ENCODE data around the gene GSE1.

The GSE1 gene

DNA sequence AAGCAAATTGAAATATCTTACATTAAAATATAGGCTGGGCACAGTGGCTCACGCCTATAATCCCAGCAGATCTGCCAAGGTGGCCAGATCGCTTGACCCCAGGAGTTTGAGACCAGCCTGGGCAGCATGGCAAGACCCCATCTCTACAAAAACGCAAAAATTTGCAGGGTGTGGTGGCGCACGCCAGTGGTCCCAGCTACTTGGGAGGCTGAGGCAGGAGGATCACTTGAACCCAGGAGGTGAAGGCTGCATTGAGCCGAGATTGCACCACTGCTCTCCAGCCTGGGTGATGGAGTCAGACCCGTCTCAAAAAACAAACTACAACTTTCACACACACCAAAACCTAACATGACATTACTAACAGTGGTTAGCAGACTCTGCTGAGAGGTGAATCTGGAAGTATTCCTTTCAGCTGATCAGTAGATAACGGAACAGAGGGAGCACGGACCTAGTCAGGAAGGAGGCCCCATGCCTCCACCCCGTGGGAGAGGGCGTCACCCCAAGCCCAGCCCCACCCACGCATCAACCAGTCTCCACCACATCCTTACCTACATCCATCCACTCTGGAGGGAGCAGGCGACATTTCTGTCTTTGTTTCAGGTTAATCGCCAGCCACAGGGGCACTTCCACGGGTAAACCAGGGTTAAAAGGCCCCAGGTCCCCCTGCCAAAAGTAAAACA, 73.9 kb downstream of the GSE1 start:
- WGBS (ENCODE audit: insufficient coverage, insufficient read length) = no CpG with 5 or more reads among the region's 15 CpGs
- H3K4me1 ChIP-seq (ENCODE audit: control insufficient read depth, insufficient read depth, low read length) = peaks cover 3% of the 10 kb centered on the region; the same call in 1 of the 2 replicates
- no peaks in the 10 kb centered on the region for H3K27me3 ChIP-seq (ENCODE audit: control insufficient read depth, insufficient read depth, low read length)
- no peak overlapping the region for H3K4me3 ChIP-seq (ENCODE audit: low read length)
- no peaks in the 10 kb centered on the region for H3K9me3 ChIP-seq (ENCODE audit: control insufficient read depth, insufficient read depth, low read length)
- 0 out of 2 replicates have a peak, but pooled peaks cover 2% of the 10 kb centered on the region for H3K36me3 ChIP-seq (ENCODE audit: control insufficient read depth, insufficient read depth, low read length)
- no peak overlapping the region for H3K27ac ChIP-seq (ENCODE audit: low read length)
- no peak for DNase-seq (ENCODE audit: low read depth, low spot score)

DNA sequence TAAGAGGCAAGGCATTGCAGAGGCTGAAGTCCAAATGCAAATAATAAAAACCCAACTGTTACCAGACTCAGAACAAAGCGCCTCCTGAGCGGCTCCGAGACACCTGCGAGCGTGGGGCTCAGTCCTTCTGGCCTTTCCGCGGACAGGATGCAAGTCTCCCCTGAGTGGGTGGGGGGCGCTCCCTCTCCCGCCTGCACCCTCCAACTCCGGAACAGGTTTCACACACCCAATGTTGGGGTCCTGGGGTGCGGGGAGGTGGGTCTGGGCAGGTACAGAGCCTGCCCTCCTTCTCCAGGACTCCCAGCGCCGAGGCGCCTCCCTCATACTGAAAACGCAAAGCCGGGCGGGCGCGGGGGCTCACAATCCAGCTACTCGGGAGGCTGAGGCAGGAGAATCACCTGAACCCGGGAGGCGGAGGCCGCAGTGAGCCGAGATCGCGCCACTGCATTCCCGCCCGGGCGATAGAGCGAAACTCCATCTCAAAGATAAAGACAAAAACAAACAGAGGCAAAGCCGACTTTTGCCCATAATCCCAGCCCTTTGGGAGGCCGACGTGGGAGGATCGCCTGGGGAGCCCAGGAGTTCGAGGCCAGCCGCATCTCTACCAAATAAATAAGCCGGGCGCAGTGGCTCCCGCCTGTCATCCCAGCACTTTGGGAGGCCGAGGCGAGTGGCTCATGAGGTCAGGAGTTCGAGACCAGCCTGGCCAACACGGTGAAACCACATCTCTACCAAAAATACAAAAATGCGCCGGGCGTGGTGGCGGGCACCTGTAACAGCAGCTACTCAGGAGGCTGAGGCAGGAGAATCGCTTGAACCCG, 74.7 kb downstream of the GSE1 start:
- Histone ChIP-seq H3K27ac (ENCODE audit: low read length) (no peak overlapping the region), H3K36me3 (ENCODE audit: control insufficient read depth, insufficient read depth, low read length) (0 out of 2 replicates have a peak, but pooled peaks cover 2% of the 10 kb centered on the region), H3K4me3 (ENCODE audit: low read length) (peak overlapping the region; percentile 60; the same call in 1 of the 2 replicates), H3K9me3 (ENCODE audit: control insufficient read depth, insufficient read depth, low read length) (no peaks in the 10 kb centered on the region), H3K4me1 (ENCODE audit: control insufficient read depth, insufficient read depth, low read length) (peaks cover 3% of the 10 kb centered on the region; the same call in 1 of the 2 replicates), H3K27me3 (ENCODE audit: control insufficient read depth, insufficient read depth, low read length) (no peaks in the 10 kb centered on the region)
- no peak for DNase-seq (ENCODE audit: low read depth, low spot score)
- WGBS (ENCODE audit: insufficient coverage, insufficient read length) = no CpG with 5 or more reads among the region's 49 CpGs

DNA sequence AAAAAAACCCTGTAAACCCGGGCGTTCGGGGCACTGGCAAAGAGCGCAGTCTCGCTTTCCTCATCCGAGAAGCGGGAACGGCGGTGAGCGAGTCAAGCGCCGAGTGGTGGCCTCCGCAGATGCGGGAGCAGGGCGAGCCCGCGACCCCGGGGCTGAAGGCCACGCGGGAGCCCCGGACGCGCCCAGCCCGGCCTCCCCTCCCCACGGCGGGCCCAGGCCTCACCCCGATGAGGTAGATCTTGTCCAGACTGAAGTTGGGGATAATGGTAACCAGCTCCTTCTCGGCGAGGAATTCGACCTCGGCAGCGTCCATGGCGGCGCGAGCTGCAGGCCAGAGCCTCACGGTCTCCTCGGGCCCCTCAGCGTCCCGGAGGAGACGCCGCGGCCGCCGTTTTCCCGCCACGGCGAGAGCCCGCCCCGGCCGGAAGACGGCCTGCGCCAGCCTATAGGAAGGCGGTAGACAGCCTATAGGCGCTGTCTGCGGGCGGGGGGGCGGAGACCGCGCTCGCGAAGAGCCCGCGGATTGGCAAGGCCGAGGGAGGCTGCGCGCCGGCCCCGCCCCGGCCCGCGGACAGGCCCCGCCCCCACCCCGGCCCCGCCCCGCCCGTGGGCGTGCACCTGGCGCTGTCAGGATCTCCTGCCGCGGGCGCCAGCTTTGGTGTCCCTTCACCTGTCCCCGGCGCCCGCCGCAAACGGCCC, 75.6 kb downstream of the GSE1 start, which contains the start of gene GINS2:
Gene GINS2 (minus strand): TSS at position 369 of the 699 bp plus-strand sequence. CDS start 56 bp downstream, at position 313.
- Histone ChIP-seq H3K9me3 (ENCODE audit: control insufficient read depth, insufficient read depth, low read length) (no peaks in the 10 kb centered on the region), H3K27me3 (ENCODE audit: control insufficient read depth, insufficient read depth, low read length) (no peaks in the 10 kb centered on the region), H3K4me3 (ENCODE audit: low read length) (peak within 1 kb of the TSS; percentile 60; the same call in 1 of the 2 replicates), H3K4me1 (ENCODE audit: control insufficient read depth, insufficient read depth, low read length) (peaks cover 3% of the 10 kb centered on the region; the same call in 1 of the 2 replicates), H3K36me3 (ENCODE audit: control insufficient read depth, insufficient read depth, low read length) (0 out of 2 replicates have a peak, but pooled peaks cover 2% of the 10 kb centered on the region), H3K27ac (ENCODE audit: low read length) (no peak within 1 kb of the TSS)
- no CpG with 5 or more reads among the region's 86 CpGs for WGBS (ENCODE audit: insufficient coverage, insufficient read length)
- peak; percentile 48 for DNase-seq (ENCODE audit: low read depth, low spot score)

DNA sequence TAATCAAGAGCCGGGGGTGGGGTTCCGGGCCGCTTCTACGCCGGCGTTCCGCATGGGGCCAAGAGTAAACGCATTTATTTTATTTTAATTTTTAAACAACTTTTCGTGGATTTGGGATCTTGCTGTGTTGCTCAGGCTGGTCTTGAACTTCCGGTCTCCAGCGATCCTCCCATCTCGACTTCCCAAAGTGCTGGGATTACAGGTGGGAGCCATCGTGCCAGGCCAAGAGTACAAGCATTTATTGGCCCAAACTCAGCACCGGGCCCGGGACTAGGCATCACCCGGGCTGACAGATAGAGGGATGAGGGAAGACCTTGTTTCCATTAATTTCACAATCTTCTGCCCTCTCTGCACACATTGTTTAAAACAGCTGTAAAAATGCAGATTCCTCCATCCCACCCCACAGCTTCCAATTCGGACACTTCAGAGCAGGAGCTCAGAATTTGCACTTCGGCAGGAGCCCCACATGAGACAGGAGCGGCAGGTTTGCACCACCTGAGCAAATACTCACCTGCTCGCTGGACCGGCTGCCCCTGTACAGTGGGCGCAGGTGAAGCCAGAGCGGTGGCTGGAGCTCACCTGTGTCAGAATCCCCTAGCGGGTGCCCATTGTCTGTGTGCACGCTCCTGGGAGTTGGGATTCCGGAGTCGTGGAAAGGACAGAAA, 76.3 kb downstream of the GSE1 start:
- Histone ChIP-seq H3K27me3 (ENCODE audit: control insufficient read depth, insufficient read depth, low read length) (no peaks in the 10 kb centered on the region), H3K9me3 (ENCODE audit: control insufficient read depth, insufficient read depth, low read length) (no peaks in the 10 kb centered on the region), H3K4me3 (ENCODE audit: low read length) (peak overlapping the region; percentile 7; the same call in 1 of the 2 replicates), H3K27ac (ENCODE audit: low read length) (no peak overlapping the region), H3K36me3 (ENCODE audit: control insufficient read depth, insufficient read depth, low read length) (0 out of 2 replicates have a peak, but pooled peaks cover 2% of the 10 kb centered on the region), H3K4me1 (ENCODE audit: control insufficient read depth, insufficient read depth, low read length) (peaks cover 3% of the 10 kb centered on the region; the same call in 1 of the 2 replicates)
- WGBS (ENCODE audit: insufficient coverage, insufficient read length) = no CpG with 5 or more reads among the region's 27 CpGs
- no peak for DNase-seq (ENCODE audit: low read depth, low spot score)

DNA sequence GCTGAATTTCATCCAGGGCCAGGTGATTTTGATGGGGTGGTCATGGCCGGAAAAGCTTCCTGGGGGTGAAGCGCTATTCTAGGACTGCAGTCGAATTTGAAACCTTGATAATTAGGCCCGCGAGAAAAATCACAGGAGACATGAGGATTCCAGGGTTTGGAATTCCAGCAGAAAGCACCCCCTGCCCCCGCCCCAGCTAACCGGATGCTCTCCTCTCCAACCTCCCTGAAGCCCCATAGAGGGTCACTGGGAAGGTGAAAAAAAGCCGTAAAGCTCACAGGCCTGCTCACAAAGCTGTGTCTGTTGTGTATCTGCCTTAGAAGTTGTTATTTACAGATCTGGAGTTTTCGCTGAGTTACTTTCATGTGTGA, 76.8 kb downstream of the GSE1 start:
- H3K4me3 ChIP-seq (ENCODE audit: low read length) = no peak overlapping the region
- no peak for DNase-seq (ENCODE audit: low read depth, low spot score)
- H3K27me3 ChIP-seq (ENCODE audit: control insufficient read depth, insufficient read depth, low read length) = no peaks in the 10 kb centered on the region
- H3K4me1 ChIP-seq (ENCODE audit: control insufficient read depth, insufficient read depth, low read length) = peaks cover 3% of the 10 kb centered on the region; the same call in 1 of the 2 replicates
- no CpG with 5 or more reads among the region's 9 CpGs for WGBS (ENCODE audit: insufficient coverage, insufficient read length)
- H3K36me3 ChIP-seq (ENCODE audit: control insufficient read depth, insufficient read depth, low read length) = 0 out of 2 replicates have a peak, but pooled peaks cover 2% of the 10 kb centered on the region
- no peak overlapping the region for H3K27ac ChIP-seq (ENCODE audit: low read length)
- H3K9me3 ChIP-seq (ENCODE audit: control insufficient read depth, insufficient read depth, low read length) = no peaks in the 10 kb centered on the region

DNA sequence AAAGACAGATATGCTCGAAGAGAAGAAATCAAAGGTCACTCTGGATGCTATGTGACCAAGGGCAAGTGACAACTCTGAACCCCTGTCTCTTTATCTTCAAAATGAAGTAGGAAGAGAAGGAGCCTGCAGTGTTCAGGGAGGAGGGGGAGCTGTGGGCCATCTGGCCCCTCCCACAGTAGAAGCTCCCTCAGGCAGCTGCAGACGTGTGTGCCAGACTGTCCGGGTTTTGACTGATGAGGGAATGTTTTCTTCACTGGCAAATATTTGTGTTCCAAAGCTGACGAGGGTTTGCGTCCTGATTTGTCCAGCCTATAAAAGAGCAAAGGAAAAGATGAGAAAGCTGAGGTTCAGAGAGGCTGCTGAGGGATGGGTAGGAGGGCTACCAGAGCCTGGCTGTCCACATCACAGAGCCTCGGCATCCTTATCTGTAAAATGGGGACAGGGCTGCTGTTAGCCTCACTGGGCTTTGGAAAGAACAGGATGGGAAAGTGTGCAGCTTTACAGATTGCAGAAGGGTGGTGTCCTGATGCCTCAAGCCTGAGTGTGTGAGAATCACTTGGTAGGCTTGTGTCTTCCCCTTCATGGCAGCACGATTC, 77.4 kb downstream of the GSE1 start:
- H3K9me3 ChIP-seq (ENCODE audit: control insufficient read depth, insufficient read depth, low read length) = no peaks in the 10 kb centered on the region
- no peak overlapping the region for H3K27ac ChIP-seq (ENCODE audit: low read length)
- H3K4me1 ChIP-seq (ENCODE audit: control insufficient read depth, insufficient read depth, low read length) = peaks cover 3% of the 10 kb centered on the region; the same call in 1 of the 2 replicates
- 0 out of 2 replicates have a peak, but pooled peaks cover 2% of the 10 kb centered on the region for H3K36me3 ChIP-seq (ENCODE audit: control insufficient read depth, insufficient read depth, low read length)
- H3K27me3 ChIP-seq (ENCODE audit: control insufficient read depth, insufficient read depth, low read length) = no peaks in the 10 kb centered on the region
- no CpG with 5 or more reads among the region's 7 CpGs for WGBS (ENCODE audit: insufficient coverage, insufficient read length)
- no peak overlapping the region for H3K4me3 ChIP-seq (ENCODE audit: low read length)
- DNase-seq (ENCODE audit: low read depth, low spot score) = no peak

DNA sequence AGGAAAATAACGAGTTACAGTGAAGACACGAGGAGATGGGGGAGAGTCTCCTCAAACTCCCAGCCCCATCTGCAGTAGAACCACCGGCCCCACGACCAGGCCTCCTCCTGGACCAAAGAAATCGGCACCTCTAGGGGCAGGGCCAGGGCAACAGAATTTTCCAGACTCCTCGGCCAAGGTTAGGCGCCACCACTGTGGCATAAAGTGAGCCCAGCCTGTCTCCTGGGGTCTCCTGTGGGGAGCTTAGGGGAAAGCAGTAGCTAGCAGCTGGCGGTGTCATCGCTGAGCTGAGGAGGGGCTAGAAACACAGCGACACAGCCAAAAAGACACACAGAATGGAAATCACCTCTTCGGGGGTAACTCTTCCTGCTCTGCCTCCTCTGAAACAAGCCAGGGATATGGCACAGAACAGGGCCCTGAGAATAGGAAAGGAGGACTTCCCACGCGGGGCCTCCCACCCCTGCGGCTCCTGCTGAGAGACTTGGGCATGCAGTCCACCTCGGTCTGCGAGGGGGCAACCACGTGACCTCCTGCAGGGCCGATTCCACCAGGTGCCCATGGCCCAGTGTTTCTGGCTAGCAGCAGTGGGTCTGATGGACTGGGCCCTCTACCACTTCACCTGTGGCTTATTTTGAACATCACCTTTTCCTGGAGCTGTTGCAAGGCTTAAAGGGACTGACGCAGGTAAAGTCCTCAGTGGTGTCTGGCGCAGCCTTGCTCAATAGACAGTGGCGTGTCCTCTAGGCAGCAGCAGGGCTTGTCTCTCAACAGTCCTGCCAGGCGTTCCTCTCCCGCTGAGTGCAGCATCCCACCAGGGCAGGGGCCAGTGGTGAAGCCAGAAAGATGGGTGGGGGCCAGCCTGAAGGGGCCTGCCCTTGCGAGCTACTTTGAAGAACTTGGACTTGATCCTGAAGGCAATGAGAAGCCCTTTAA, 82.3 kb downstream of the GSE1 start:
- Histone ChIP-seq H3K9me3 (ENCODE audit: control insufficient read depth, insufficient read depth, low read length) (no peaks in the 10 kb centered on the region), H3K27me3 (ENCODE audit: control insufficient read depth, insufficient read depth, low read length) (no peaks in the 10 kb centered on the region), H3K4me1 (ENCODE audit: control insufficient read depth, insufficient read depth, low read length) (no peaks in the 10 kb centered on the region), H3K27ac (ENCODE audit: low read length) (no peak overlapping the region), H3K36me3 (ENCODE audit: control insufficient read depth, insufficient read depth, low read length) (no peaks in the 10 kb centered on the region), H3K4me3 (ENCODE audit: low read length) (no peak overlapping the region)
- no peak for DNase-seq (ENCODE audit: low read depth, low spot score)
- no CpG with 5 or more reads among the region's 24 CpGs for WGBS (ENCODE audit: insufficient coverage, insufficient read length)

DNA sequence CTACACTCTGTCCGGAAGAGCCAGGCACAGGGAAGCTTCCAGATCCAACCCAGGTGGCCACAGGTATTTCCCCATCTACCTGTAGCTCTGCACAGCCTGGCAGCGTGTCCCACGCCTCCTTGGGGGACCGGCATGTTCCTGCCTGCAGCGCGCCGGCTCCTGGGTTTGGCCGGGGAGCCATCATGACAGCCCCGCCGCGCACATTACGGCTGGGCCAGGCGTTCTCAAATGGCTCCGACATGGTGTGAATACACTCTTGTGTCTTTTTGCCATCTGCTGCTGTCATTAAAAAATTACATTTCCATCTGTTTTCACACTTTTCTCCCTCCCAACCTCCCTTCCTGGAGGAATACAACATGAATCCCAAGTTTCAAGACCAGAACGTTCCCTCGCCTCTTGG, 83.7 kb downstream of the GSE1 start:
- DNase-seq (ENCODE audit: low read depth, low spot score) = no peak
- WGBS (ENCODE audit: insufficient coverage, insufficient read length) = no CpG with 5 or more reads among the region's 16 CpGs
- H3K27ac ChIP-seq (ENCODE audit: low read length) = no peak overlapping the region

DNA sequence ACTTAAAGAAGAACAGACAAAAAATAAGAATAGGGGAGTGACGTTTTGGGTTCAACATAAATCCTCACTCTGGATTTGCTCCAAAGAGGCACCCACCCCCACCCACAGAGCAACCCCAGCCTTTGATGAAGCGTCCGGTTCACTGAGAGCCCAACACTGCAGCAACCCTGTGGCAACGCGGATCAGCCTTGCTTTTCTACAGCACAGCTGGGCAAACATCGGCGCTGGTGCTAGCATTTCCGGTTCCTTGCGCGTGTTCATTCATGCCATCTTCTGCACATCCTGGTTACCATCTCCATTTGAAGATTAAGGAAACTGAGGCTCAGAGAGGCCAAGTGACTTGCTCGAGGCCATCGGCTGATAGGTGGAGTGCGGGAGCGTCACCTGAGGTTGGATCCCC, 84.3 kb downstream of the GSE1 start:
- H3K9me3 ChIP-seq (ENCODE audit: control insufficient read depth, insufficient read depth, low read length) = no peaks in the 10 kb centered on the region
- H3K4me1 ChIP-seq (ENCODE audit: control insufficient read depth, insufficient read depth, low read length) = no peaks in the 10 kb centered on the region
- H3K4me3 ChIP-seq (ENCODE audit: low read length) = no peak overlapping the region
- WGBS (ENCODE audit: insufficient coverage, insufficient read length) = no CpG with 5 or more reads among the region's 14 CpGs
- no peak for DNase-seq (ENCODE audit: low read depth, low spot score)
- no peaks in the 10 kb centered on the region for H3K36me3 ChIP-seq (ENCODE audit: control insufficient read depth, insufficient read depth, low read length)
- no peak overlapping the region for H3K27ac ChIP-seq (ENCODE audit: low read length)
- no peaks in the 10 kb centered on the region for H3K27me3 ChIP-seq (ENCODE audit: control insufficient read depth, insufficient read depth, low read length)

More for the DNA sequence above, 83.7 kb downstream of the GSE1 start:
- Histone ChIP-seq H3K4me1 (ENCODE audit: control insufficient read depth, insufficient read depth, low read length) (no peaks in the 10 kb centered on the region), H3K4me3 (ENCODE audit: low read length) (no peak overlapping the region), H3K36me3 (ENCODE audit: control insufficient read depth, insufficient read depth, low read length) (no peaks in the 10 kb centered on the region), H3K9me3 (ENCODE audit: control insufficient read depth, insufficient read depth, low read length) (no peaks in the 10 kb centered on the region), H3K27me3 (ENCODE audit: control insufficient read depth, insufficient read depth, low read length) (no peaks in the 10 kb centered on the region)
